Ascending aorta (tissue), 2 donors: ENCODE measurements around the gene NUP43. TPM values are rescaled to one million over a fixed set of nuclear protein-coding genes. Genes with fewer than 3 reads are reported as not detected.

Experiments
- DNase-seq, 2 donors: peaks; one replicate each; pipeline ENCODE4 v3.0.0-alpha.2; 2019; ENCODE audit warnings: low spot score in 2 of 2
- H3K27ac ChIP-seq, 2 donors: fragments of 200-600 bp; sonication (generic); one replicate each; pipeline ENCODE4 v1.5.1; 2016 to 2017; ENCODE audit warnings: mild to moderate bottlenecking in 1 of 2
- H3K27me3 ChIP-seq: fragments of 200-600 bp; sonication (generic); one replicate; pipeline ENCODE4 v1.5.1; 2017
- H3K36me3 ChIP-seq, 2 donors: fragments of 200-600 bp; sonication (generic); one replicate each; pipeline ENCODE4 v1.5.1; 2016
- H3K4me1 ChIP-seq, 2 donors: fragments of 200-600 bp; sonication (generic); one replicate each; pipeline ENCODE4 v1.5.1; 2016 to 2017; ENCODE audit warnings: mild to moderate bottlenecking in 1 of 2
- H3K4me3 ChIP-seq, 2 donors: fragments of 200-600 bp; sonication (generic); one replicate each; pipeline ENCODE4 v1.5.1; 2016 to 2017; ENCODE audit warnings: mild to moderate bottlenecking in 1 of 2
- H3K9me3 ChIP-seq, 2 donors: fragments of 200-600 bp; sonication (generic); one replicate each; pipeline ENCODE4 v1.5.1; 2016
- intact Hi-C: fragments of 100-400 bp; cut with DNase I; formaldehyde crosslinking; loops from one replicate; pipeline ENCODE4 v1.15.1; 2023
- total RNA-seq: library from RNA; depleted of rRNA; stranded (reverse); fragments of >200 nt; gene quantifications from one replicate; pipeline ENCODE4 v1.1.0, GENCODE V29; 2016
- TF ChIP-seq, protein P1 (sequence below), 3 experiments: fragments of 200-600 bp in 2 of 3; fragments of 450-650 bp in 1 of 3; sonication (generic) in 2 of 3; IDR thresholded peaks; one replicate each; pipeline ENCODE4 v1.5.1; 2016 to 2019; ENCODE audit warnings: antibody characterized with exemption in 3 of 3, mild to moderate bottlenecking in 1 of 3, moderate library complexity in 1 of 3

NUP43 gene
- total RNA-seq, 1 donor from 2014 or later, result 2.9 TPM

GRCh38 chr6:149733089-149733720 is 13.1 kb downstream of the NUP43 start:
- no peak for DNase-seq
- no peak overlapping the region for H3K4me3 ChIP-seq
- intact Hi-C loops, result no loop called here
- H3K4me1 ChIP-seq, result no peaks in the 10 kb centered on the region
- TF ChIP-seq, protein P1, sequence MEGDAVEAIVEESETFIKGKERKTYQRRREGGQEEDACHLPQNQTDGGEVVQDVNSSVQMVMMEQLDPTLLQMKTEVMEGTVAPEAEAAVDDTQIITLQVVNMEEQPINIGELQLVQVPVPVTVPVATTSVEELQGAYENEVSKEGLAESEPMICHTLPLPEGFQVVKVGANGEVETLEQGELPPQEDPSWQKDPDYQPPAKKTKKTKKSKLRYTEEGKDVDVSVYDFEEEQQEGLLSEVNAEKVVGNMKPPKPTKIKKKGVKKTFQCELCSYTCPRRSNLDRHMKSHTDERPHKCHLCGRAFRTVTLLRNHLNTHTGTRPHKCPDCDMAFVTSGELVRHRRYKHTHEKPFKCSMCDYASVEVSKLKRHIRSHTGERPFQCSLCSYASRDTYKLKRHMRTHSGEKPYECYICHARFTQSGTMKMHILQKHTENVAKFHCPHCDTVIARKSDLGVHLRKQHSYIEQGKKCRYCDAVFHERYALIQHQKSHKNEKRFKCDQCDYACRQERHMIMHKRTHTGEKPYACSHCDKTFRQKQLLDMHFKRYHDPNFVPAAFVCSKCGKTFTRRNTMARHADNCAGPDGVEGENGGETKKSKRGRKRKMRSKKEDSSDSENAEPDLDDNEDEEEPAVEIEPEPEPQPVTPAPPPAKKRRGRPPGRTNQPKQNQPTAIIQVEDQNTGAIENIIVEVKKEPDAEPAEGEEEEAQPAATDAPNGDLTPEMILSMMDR (IDR thresholded peaks at IDR 0.05), result no peak
- H3K27me3 ChIP-seq, result no peaks in the 10 kb centered on the region
- H3K36me3 ChIP-seq, result peaks cover 67 to 68% of the 10 kb centered on the region in 2 donors
- H3K9me3 ChIP-seq, result no peaks in the 10 kb centered on the region
- no peak overlapping the region for H3K27ac ChIP-seq

- no peaks in the 10 kb centered on the region for H3K9me3 ChIP-seq
- peaks cover 47 to 67% of the 10 kb centered on the region in 2 donors for H3K36me3 ChIP-seq
- H3K27me3 ChIP-seq, result no peaks in the 10 kb centered on the region
- intact Hi-C loops, result no loop called here
- no peak overlapping the region for H3K4me3 ChIP-seq
- no peak overlapping the region for H3K27ac ChIP-seq
- H3K4me1 ChIP-seq, result no peaks in the 10 kb centered on the region
- TF ChIP-seq, protein P1 (IDR thresholded peaks at IDR 0.05), result no peak
- DNase-seq, result no peak
These were observed 16.5 kb downstream of the NUP43 start for GRCh38 chr6:149729824-149730223.

DNA sequence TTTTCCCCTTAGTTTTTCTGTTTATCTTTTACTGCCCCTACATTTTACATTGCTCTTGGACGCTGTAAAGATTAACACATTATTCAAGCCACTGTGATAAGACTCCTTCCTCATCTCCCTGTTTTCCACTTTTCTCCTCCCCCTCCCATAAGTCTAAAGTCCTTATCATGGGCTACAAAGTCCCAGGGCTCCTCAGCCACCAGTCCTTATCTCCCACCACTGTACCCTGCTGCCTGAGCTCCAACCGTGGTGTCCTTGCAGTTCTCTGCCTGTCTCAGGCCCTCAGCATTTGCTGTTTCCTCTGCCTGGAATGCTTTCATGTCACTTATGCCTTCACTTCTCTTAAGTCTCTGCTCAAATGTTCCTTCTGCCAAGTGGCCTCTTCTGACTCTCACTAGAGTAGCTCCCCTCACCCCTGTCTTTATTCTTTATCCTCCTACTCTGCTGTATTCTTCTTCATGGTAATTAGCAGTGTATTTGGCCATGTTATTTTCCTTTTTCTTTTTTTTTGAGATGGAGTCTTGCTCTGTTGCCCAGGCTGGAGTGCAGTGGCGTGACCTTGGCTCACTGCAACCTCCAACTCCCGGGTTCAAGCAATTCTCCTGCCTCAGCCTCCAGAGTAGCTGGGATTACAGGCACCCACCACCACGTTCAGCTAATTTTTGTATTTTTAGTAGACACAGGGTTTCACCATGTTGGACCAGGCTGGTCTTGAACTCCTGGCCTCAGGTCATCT is 17.7 kb downstream of the NUP43 start:
- no peak overlapping the region for H3K4me3 ChIP-seq
- H3K27me3 ChIP-seq, result no peaks in the 10 kb centered on the region
- TF ChIP-seq, protein P1 (IDR thresholded peaks at IDR 0.05), result no peak
- H3K36me3 ChIP-seq, result peaks cover 41 to 62% of the 10 kb centered on the region in 2 donors
- intact Hi-C loops, result no loop called here
- H3K27ac ChIP-seq, result no peak overlapping the region
- H3K9me3 ChIP-seq, result no peaks in the 10 kb centered on the region
- no peaks in the 10 kb centered on the region for H3K4me1 ChIP-seq
- DNase-seq, result peak in 1 of 2 donors; percentile 28

GRCh38 chr6:149727793-149728498 is 18.4 kb downstream of the NUP43 start:
- H3K9me3 ChIP-seq, result no peaks in the 10 kb centered on the region
- no peaks in the 10 kb centered on the region for H3K27me3 ChIP-seq
- intact Hi-C loops, result no loop called here
- no peak for DNase-seq
- no peak overlapping the region for H3K4me3 ChIP-seq
- TF ChIP-seq, protein P1 (IDR thresholded peaks at IDR 0.05), result no peak
- no peak overlapping the region for H3K27ac ChIP-seq
- H3K36me3 ChIP-seq, result peaks cover 38 to 62% of the 10 kb centered on the region in 2 donors
- no peaks in the 10 kb centered on the region for H3K4me1 ChIP-seq

DNA sequence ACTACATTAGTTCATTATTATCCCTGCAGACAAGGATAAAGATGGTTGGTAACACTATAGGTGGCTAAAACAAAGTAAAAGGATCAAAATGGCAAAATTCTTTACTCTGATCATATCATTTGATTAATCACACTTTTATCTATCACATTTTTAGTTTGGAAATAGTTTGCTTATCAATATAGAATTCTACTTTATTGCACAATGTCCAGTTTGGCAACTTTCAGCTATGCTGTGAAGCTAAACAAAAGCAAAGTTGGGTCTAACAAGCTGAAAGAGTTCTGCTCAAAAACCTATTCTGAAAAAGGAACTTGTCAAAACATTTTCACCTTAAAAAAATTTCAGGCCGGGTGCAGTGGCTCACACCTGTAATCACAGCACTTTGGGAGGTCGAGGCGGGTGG is 20.5 kb downstream of the NUP43 start:
- H3K27me3 ChIP-seq, result no peaks in the 10 kb centered on the region
- DNase-seq, result no peak
- no peak overlapping the region for H3K27ac ChIP-seq
- H3K9me3 ChIP-seq, result no peaks in the 10 kb centered on the region
- TF ChIP-seq, protein P1 (IDR thresholded peaks at IDR 0.05), result no peak
- intact Hi-C loops, result no loop called here
- H3K36me3 ChIP-seq, result peaks cover 22 to 43% of the 10 kb centered on the region in 2 donors
- no peaks in the 10 kb centered on the region for H3K4me1 ChIP-seq
- no peak overlapping the region for H3K4me3 ChIP-seq
